Cardiac septum (tissue), 1 donor: Measurements from ENCODE around the gene SLC6A3. TPM values are rescaled to one million over a fixed set of nuclear protein-coding genes. Genes with fewer than 3 reads are reported as not detected.

Experiments used
- DNase-seq: peaks from one replicate; pipeline ENCODE4 v3.0.0-alpha.2; 2020; ENCODE audit warnings: low spot score
- intact Hi-C: fragments of 100-400 bp; cut with DNase I; formaldehyde crosslinking; loops from one replicate; pipeline ENCODE4 v1.14.0; 2022
- total RNA-seq: library from RNA; stranded (reverse); fragmentation: NEBNext Ultra II Directional; extraction: Animal tissue kit (Norgen Biotek cat#: 25700); gene quantifications from one replicate; pipeline ENCODE4 v1.2.1, GENCODE V29; 2021
- donor health status: DM: no; HTN: no; CAD: no.

The SLC6A3 gene
- total RNA-seq, 1 donor from 2014 or later, result 0.19 TPM

DNA sequence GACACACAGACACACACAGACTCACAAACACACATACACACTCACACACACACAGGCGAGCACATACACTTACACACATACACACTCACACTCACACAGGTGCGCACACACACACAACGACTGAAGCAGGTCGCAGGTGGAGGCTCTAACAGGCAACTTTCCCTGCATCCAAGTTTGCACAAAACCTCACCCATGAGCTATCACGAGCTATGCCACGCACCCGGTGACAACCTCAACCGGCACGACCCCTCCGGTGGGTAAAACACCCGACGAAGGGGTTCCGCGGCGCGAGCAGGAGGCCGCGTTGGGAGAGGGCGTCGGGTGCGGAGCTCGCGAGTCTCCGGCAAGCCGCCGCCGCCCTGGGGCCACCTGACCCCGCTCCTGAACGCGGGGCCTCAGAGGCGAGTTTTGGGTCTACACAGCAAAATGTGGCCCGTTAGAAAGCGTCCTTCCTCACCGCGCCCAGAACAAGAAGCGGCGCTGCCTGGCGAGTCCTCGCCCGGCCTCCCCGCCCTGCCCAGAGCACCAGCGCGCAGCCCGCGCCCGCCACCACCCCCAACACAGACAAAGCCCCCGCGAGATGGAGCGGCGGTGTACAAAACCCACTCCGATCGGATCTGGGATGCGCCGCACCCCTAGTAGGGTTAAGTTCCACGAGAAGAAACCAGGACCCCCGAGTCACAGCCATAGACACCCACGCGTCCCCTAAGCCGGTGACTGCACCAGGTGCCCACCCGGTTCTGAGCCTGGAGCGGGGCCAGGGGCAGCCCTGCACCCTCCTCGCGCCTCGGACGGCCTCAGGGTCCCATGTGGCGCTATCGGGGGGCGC is 665 bp downstream of the SLC6A3 start:
- intact Hi-C loops, result no loop called here

DNA sequence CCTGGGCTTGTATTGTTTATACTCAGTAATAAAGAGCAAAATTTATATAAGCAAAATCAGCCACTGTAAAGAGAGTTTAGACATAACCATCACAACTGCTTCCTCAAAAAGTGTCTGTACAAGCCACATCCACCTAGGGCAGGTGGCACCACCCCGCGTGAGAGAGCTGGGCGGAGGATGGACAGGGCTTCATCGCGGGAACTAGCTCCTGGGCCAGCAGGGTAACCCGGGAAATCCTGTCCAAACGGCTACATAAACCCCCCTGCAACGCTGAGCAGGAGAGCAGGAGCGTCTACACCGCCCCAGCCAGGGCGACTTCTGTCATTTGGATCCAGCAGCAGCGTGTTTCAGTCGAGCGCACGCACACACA is 1.3 kb downstream of the SLC6A3 start:
- intact Hi-C loops, result no loop called here
- peak; percentile 59 for DNase-seq

More for the DNA sequence above, 665 bp downstream of the SLC6A3 start:
- DNase-seq, result peak; percentile 62

DNA sequence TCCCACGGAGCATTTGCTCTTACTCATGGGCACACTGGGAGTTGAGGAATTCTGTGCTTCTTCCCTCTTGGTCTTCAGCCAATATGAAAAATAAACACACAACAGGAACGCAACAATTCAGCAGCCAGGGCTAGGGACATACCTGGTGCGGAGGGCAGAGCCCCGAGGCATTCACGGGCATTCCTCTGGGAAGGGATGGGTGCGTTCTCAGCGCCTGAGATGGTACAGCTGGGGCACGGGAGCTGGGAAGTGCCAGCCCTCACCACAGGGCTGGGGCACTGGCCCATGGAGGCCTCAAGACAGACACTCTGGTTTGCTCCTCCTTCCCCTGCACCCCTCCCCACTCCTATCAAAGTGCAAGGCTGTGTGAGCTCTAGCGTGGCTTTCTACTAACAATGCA is 2.1 kb downstream of the SLC6A3 start:
- intact Hi-C loops, result no loop called here
- DNase-seq, result no peak

DNA sequence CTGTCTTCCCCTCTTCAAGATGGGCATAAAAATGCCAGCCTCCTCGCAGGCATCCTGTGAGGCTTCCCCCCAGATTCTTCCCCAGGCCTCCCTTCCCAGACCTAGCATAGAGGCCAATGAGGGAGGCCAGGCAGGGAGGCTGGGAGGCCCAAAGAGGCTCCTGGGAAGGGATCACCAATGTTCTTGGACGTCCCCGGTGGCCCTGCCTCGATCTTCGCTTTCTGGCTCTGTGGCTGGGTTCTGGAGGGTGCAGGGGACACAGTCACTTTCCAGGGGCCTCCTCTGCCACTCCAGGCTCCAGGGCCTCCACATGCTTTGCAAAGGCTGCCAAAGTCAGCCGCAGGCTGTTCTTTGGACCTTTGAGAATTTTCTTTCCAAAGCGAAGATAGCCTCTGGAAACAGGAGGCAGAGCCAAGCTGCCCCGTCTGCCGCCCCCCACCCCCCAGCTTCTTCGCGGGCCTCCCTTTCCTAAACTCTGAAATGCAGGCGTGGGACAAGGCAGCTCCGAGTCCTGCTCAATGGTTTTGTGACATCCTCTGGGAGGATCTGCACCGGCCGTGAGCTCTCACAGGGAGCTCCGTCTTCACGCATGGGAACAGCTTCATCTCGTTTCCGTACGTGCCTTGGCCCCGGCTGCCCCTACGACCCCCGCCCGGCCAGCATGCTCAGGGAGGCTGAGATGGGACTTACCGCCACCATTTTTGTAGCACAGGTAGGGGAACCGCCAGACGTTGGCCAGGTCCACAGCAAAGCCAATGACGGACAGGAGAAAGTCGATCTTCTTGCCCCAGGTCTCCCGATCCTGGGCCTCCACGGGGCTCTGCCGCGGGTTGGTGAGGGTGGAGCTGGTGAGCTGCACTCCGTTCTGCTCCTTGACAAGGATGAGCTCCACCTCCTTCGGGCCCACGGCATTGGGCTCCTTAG is 2.8 kb downstream of the SLC6A3 start:
- intact Hi-C loops, result no loop called here
- no peak for DNase-seq

DNA sequence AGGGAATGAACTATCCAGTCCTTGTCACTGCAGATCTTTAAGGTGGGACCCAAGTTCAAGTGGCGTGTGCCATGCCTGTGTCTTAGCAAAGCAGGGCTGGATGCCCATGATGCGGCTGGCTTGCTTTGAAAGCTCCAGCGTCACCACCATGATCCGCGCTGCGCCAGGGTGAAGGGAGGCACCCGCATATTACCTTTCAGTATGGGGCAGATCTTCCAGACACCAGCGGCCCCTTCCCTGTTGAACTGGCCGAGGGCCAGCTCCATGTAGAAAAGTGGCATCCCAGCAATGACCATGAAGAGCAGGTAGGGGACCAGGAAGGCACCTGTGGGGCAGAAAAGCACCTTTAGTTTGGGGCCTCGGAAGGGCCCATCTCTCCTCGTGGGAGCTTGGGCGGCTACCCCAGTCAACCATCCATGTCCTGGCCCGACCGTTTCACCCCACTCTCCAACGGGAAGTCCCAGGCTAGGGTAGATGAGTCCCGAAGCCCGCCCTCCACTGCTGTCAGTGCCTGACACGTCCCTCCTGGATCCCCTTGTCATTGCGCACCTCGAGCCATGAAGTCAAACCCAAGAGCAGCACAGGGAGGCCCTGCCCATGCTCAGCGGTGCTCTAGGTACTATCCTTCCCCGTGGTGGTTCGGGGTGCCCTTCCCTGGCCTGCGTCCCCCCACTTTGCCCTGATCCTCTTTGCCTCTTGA is 3.9 kb downstream of the SLC6A3 start:
- intact Hi-C loops, result no loop called here
- DNase-seq, result no peak

DNA sequence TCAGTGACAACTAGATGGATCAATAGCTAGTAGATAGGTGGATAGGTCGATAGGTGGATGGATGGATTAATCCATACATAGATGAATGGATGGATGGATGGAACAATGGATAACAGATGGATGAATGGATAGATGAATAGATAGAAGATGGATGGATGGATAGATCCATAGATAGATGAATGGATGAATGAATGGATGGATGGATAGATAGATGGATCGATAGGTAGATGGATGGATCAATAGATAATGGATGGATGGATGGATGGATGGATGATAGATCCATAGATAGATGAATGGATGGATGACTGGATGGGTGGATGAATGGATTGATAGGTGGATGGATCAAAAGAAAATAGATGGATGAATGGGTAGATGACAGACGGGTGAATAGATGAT is 5.1 kb downstream of the SLC6A3 start:
- intact Hi-C loops, result no loop called here
- no peak for DNase-seq

DNA sequence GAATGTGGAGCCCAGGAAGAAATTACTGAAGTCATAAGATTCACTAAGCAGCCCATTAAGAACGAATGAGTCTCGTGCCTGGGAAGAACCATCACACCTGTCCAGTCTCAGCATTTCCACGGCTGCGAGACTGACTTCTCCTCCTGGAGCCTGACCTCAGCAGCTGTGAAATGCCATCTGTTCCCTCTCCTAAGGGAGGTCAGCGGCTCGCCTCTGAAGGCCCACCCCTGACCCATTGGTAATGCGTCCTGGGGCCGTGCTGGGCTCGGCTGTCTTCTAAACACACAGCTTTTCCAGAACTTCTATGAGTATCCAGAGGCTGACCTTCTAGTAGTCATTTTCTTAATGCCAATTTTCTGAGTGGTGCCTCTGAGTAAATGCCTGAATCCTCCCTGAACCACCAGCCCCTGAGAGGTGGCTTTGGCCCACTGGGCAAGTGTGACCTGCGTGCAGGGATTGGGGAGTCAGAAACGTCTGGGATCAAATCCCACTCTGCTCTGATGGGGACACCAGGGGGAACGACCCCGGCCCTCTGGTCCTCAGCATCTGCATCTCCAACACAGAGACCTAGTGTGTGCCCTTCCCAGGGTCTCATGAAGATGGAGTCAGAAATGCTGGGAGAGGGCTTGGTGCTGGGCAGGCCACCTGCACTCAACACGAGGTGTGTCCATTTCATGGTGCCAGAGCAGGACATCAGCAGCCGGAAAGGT is 5.7 kb downstream of the SLC6A3 start:
- intact Hi-C loops, result no loop called here
- peak; percentile 6 for DNase-seq

DNA sequence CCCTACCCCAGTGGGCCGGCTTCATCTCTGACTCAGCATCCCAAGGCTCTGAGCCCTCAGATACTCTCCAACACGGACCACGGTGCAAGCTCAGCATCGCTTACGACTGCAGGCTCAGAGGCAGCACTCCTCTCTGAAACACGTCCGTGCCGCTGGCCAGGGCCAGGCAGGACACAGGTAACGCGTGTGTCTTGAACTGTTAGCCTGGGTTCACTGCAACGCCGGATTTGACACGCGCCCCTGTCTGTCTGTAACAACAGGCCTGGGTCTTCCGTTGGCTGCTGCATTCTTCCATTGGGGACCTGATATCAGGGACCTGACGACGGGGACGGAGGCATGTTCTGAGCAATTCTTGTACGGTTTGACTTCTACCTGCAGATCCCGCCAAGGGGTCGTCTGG is 6.4 kb downstream of the SLC6A3 start:
- intact Hi-C loops, result no loop called here
- DNase-seq, result peak; percentile 51

DNA sequence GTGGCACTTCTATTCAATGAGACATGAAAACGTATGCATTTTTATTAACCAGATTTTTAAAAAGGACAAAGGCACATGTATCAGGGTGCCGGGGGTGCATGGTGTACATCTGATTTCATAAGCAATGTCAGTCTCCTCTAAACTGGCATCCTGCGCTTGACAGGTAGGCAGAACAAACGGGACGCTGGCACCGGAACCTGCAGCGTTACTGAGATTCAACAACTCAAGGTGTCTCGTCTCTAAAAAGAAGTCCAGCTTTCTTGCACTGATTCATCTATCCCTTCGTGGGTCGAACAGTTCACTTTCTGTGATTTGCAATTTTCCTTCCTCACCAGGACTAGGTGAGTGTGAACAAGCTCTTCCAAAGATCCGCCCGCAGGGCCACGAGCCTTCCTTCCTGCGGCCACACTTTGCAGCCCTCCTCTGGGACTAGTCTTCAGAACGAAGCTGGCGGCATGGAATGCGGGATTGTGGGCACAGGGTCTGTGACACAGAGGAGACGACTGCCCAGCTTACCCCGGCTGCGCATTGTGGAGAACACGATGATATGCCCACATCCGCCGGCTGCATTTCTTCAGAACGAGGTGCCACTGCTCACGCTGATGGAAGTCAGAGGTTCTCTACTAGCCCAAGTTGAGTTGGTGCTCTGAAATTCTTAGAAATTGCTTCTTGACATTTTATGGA is 7.2 kb downstream of the SLC6A3 start:
- intact Hi-C loops, result no loop called here
- no peak for DNase-seq

DNA sequence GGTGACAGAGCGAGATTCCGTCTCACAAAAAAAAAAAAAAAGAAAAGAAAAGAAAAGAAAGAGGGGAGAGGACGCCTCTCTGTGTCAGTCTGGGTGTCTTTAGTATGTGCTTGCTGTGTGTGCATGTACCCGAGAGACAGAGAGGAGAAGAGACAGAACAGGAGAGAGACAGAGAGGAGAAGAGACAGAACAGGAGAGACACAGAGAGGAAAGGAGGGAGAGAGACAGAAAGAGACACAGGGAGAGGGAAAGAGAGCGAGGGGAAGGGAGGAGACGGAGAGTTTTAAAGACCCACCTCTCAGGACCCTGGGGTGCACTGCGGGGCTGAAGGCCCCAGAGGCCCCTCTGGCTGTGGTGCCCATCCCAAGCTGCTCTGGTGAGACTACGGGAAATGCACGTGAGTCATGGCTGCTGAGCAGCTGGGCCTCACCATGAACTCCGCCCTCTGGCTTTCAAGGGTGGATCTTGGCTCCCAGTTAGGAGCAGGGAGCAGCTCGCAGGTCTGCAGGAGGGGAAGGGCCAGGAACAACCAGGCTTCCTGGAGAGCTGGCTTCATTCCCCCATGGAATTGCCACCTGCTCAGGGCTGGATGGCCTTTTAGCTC is 7.9 kb downstream of the SLC6A3 start:
- intact Hi-C loops, result no loop called here
- no peak for DNase-seq

DNA sequence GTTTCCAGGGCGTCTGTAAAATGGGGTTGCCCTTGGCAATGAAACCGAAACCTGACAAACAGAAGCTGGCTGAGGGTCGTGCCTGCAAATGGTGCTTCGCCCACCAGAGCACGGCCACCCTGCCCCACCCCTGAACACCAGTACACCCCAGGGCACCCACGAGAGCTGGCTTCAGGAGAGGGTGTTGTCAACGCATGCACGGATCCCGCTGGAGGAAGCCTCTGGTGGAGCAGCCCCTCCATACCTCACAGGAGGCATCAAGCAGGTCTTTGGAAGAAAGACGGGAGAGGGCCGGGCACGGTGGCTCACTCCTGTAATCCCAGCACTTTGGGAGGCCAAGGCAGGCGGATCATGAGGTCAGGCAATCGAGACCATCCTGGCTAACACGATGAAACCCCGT is 8.6 kb downstream of the SLC6A3 start:
- DNase-seq, result no peak
- intact Hi-C loops, result no loop called here

DNA sequence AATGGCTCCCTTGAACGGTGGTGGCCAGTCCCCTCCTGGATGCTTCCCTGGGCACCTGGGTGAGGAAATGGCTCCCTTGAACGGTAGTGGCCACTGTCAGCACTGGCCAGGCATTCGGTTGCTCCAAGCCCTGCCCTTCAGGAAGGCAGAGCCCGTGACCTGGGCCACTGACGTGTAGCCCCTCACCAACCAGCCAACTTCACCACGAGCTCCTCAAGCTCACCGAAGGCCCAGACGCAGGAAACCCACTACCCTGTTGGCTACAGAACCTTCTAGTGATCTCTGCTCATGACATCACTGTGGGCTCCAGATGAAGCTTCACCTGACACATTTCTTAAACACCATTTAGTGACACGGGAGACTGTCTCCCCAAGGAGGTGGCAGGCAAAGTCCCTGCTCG is 9.2 kb downstream of the SLC6A3 start:
- intact Hi-C loops, result no loop called here
- DNase-seq, result no peak

DNA sequence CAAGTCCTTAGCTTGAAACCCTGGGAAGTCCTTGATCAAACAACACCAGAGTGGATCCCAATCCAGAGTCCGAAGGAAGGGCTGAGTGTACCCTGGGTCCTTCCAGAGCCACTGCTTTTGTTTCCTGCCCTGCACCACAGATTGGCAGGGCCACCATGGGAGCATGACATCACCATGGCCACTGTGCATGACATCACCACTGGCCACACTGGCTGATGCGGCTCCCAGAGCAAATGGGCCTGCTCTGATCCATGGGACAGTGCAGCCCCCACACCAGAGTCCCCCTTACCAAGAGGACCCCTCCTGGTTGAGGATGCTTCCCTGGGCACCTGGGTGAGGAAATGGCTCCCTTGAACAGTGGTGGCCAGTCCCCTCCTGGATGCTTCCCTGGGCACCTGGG is 9.9 kb downstream of the SLC6A3 start:
- intact Hi-C loops, result no loop called here
- DNase-seq, result no peak

DNA sequence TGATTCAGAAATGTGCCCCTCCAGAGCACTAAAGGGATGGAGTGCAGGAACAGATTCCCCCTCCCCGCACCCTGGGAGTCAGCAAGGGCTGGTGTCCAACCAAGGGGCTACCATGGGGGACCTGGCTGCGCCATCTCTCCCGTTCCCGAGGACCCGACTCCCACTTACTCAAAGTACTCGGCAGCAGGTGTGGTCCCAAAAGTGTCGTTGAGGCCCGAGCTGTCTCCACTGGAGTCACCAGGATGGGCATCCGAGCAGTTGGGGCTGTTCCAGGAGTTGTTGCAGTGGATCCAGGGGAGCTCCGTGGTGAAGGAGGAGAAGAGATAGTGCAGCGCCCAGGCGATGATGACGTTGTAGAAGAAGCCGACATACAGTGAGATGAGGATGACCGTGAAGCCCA is 12.9 kb downstream of the SLC6A3 start:
- intact Hi-C loops, result no loop called here
- DNase-seq, result peak; percentile 17

DNA sequence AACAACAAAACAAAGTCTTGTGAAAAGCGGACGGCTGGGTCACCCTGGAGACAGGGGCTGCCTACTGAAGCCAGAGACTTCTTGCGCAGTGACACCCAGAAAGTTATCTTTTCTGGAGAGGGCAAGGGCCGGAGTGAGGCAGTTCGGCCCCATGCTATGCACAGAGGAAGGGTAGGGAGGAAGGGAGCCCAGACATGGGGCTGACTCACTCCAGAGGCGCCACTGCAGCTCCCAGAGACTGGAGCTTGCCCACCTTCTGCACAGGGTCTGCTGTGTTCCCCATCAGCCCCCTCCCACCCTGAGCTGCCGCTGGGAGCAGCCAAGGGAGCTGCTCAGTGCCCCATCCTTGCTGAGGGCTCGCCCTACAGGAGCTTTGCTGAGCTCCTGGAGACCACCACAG is 13.3 kb downstream of the SLC6A3 start:
- intact Hi-C loops, result no loop called here
- DNase-seq, result peak; percentile 53

DNA sequence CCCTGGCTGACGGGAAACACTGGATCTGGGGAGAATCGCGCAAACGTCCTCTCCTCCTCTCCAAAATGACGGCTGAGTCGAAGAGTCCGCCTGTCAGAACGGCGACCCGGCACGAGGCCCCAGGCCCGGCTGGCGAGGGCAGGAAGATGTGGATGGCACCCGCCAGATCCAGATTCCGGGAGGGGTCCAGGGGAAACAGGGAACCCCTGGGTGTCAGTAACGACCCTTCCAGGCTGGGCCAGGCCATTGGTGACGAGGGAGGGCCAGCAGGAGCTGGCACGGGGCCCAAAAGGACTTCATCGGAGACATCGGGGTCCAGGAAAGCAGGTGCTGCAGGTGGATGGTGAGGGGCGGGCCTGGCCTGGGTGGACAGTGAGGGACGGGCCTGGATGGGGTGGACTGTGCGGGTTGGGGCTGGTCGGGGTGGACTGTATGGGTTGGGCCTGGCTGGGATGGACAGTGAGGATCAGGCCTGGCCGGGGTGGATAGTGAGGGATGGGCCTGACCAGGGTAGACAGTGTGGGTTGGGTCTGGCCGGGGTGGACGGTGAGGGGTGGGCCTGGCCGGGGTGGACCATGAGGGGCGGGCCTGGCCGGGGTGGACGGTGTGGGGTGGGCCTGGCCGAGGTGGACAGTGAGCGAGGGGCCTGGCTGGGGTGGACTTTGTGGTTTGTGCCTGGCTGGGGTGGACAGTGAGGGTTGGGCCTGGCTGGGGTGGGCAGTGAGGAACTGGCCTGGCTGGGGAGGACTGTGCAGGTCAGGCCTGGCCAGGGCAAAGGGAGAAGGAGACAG is 14.0 kb downstream of the SLC6A3 start:
- DNase-seq, result peak; percentile 70
- intact Hi-C loops, result no loop called here

DNA sequence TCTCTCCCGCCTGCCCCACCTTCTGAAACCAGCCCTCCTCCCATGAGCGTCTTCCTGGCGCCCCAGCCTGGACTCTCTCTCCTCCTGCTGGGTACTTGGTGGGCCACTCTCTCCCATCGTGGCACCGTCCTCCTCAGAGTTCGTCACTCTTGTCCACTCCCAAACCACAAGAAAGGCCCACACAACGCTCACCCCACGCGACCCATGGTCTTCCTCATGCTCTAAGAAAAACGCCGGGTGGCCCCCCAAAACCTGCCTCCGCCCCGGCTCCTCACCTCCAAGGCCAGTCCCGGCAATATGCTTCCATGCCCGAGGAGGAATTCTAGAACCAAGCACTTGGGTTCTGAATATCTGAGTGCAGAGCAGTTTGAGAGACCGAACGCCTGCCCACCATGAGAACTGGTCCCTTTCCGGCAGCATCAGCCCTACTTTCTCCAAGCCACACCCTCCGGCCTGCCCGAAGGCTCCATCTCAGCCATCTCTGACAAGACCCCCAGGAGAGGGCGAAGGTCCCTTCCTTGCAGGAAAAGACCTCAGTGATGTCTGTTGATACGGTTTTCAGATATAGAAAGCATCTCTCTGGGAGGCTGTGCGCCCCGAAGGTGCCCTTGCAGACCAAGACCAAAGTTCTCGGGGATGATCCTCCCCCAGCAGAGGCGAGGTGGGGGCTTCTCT is 15.0 kb downstream of the SLC6A3 start:
- peak; percentile 26 for DNase-seq
- intact Hi-C loops, result no loop called here
